DLD1 (cell line): Measurements from ENCODE around the gene FOXO1.

Source experiments
- in situ Hi-C: cut with HindIII; loops from 2 replicates; pipeline ENCODE4 v1.10.0; 2017; ENCODE audit warnings: low sequenced_read_pairs

The FOXO1 gene

GRCh38 chr13:40640202-40640601 lies 26.2 kb downstream of the FOXO1 start:
- in situ Hi-C loops = no loop called here

- in situ Hi-C loops = no loop called here
These were observed 27.2 kb downstream of the FOXO1 start for GRCh38 chr13:40639221-40639681.

- in situ Hi-C loops = no loop called here
These were observed 28.8 kb downstream of the FOXO1 start for GRCh38 chr13:40637643-40638042.

- in situ Hi-C loops = no loop called here
These were observed 31.0 kb downstream of the FOXO1 start for GRCh38 chr13:40635315-40635995.

GRCh38 chr13:40632915-40633314 lies 33.5 kb downstream of the FOXO1 start:
- in situ Hi-C loops = no loop called here

GRCh38 chr13:40631605-40632004 lies 34.8 kb downstream of the FOXO1 start:
- in situ Hi-C loops = no loop called here

GRCh38 chr13:40629678-40630384 lies 36.6 kb downstream of the FOXO1 start:
- in situ Hi-C loops = no loop called here

- in situ Hi-C loops = no loop called here
These were observed 39.5 kb downstream of the FOXO1 start for GRCh38 chr13:40626977-40627376.

- in situ Hi-C loops = no loop called here
These were observed 39.9 kb downstream of the FOXO1 start for GRCh38 chr13:40626561-40626960.

GRCh38 chr13:40624986-40625385 lies 41.5 kb downstream of the FOXO1 start:
- in situ Hi-C loops = no loop called here

GRCh38 chr13:40624383-40624782 lies 42.1 kb downstream of the FOXO1 start:
- in situ Hi-C loops = no loop called here

GRCh38 chr13:40622761-40623160 lies 43.7 kb downstream of the FOXO1 start:
- in situ Hi-C loops = no loop called here

GRCh38 chr13:40622246-40622645 lies 44.2 kb downstream of the FOXO1 start:
- in situ Hi-C loops = no loop called here

- in situ Hi-C loops = no loop called here
These were observed 47.0 kb downstream of the FOXO1 start for GRCh38 chr13:40619479-40619814.

- in situ Hi-C loops = no loop called here
These were observed 47.6 kb downstream of the FOXO1 start for GRCh38 chr13:40618581-40619478.

- in situ Hi-C loops = no loop called here
These were observed 48.6 kb downstream of the FOXO1 start for GRCh38 chr13:40617801-40618356.

- in situ Hi-C loops = no loop called here
These were observed 50.8 kb downstream of the FOXO1 start for GRCh38 chr13:40615619-40616018.

GRCh38 chr13:40613914-40614313 lies 52.5 kb downstream of the FOXO1 start:
- in situ Hi-C loops = no loop called here

- in situ Hi-C loops = no loop called here
These were observed 53.1 kb downstream of the FOXO1 start for GRCh38 chr13:40613192-40613818.

- in situ Hi-C loops = no loop called here
These were observed 54.4 kb downstream of the FOXO1 start for GRCh38 chr13:40612041-40612440.

- in situ Hi-C loops = no loop called here
These were observed 54.8 kb downstream of the FOXO1 start for GRCh38 chr13:40611635-40612034.
